H9 (cell line): Measurements from ENCODE around the gene JAK1. TPM values are rescaled to one million over a fixed set of nuclear protein-coding genes. Genes with fewer than 3 reads are reported as not detected.

Experiments
- DNase-seq: peaks from one replicate; pipeline ENCODE4 v3.0.0-alpha.2; 2017
- H2AFZ ChIP-seq: one replicate; pipeline ENCODE4 v1.6.1; 2013; ENCODE audit warnings: mild to moderate bottlenecking, low read length, control low read depth, moderate library complexity
- H2AK5ac ChIP-seq: 2 replicates; pipeline ENCODE4 v1.6.1; 2013; ENCODE audit warnings: low read length, control low read depth, mixed read lengths; ENCODE audit not compliant: insufficient read length
- H2BK120ac ChIP-seq: one replicate; pipeline ENCODE4 v1.6.1; 2013; ENCODE audit warnings: low read depth, mild to moderate bottlenecking, low read length, control low read depth, inconsistent platforms; ENCODE audit not compliant: poor library complexity, severe bottlenecking
- H2BK12ac ChIP-seq: 2 replicates; pipeline ENCODE4 v1.6.1; 2013; ENCODE audit warnings: low read length, control low read depth, mixed read lengths, low read depth; ENCODE audit not compliant: insufficient read length
- H2BK15ac ChIP-seq: 2 replicates; pipeline ENCODE4 v1.6.1; 2013; ENCODE audit warnings: low read depth, low read length, control low read depth
- H2BK20ac ChIP-seq: one replicate; pipeline ENCODE4 v1.6.1; 2013; ENCODE audit warnings: low read depth, mild to moderate bottlenecking, low read length, control low read depth, inconsistent platforms; ENCODE audit not compliant: poor library complexity, severe bottlenecking
- H2BK5ac ChIP-seq: 2 replicates; pipeline ENCODE4 v1.6.1; 2013; ENCODE audit warnings: low read length, control low read depth, mixed read lengths; ENCODE audit not compliant: insufficient read length
- H3K14ac ChIP-seq: 2 replicates; pipeline ENCODE4 v1.6.1; 2013; ENCODE audit warnings: low read length, control low read depth; ENCODE audit not compliant: insufficient read depth
- H3K18ac ChIP-seq: 2 replicates; pipeline ENCODE4 v1.6.1; 2013; ENCODE audit warnings: low read depth, mild to moderate bottlenecking, mixed read lengths, low read length, control low read depth; ENCODE audit not compliant: insufficient read length
- H3K23ac ChIP-seq: 2 replicates; pipeline ENCODE4 v1.6.1; 2013; ENCODE audit warnings: low read length, control low read depth, mixed read lengths, low read depth; ENCODE audit not compliant: insufficient read length
- H3K23me2 ChIP-seq: 2 replicates; pipeline ENCODE4 v1.6.1; 2013; ENCODE audit warnings: low read depth, mild to moderate bottlenecking, mixed read lengths, low read length, control low read depth; ENCODE audit not compliant: insufficient read length, poor library complexity, severe bottlenecking
- H3K27ac ChIP-seq: 2 replicates; pipeline ENCODE4 v1.5.1; 2013; ENCODE audit warnings: low read length, control low read depth, mixed read lengths, low read depth; ENCODE audit not compliant: insufficient read length
- H3K27me3 ChIP-seq: 2 replicates; pipeline ENCODE4 v1.6.1; 2013; ENCODE audit warnings: low read length, control low read depth, inconsistent platforms; ENCODE audit not compliant: insufficient read depth
- H3K4ac ChIP-seq: 2 replicates; pipeline ENCODE4 v1.6.1; 2013; ENCODE audit warnings: low read depth, mild to moderate bottlenecking, control low read depth, inconsistent platforms, low read length, moderate library complexity
- H3K4me1 ChIP-seq: 2 replicates; pipeline ENCODE4 v1.6.1; 2013; ENCODE audit warnings: low read length, control low read depth, inconsistent platforms; ENCODE audit not compliant: insufficient read depth
- H3K4me2 ChIP-seq: 2 replicates; pipeline ENCODE4 v1.6.1; 2013; ENCODE audit warnings: low read length, control low read depth, mixed read lengths; ENCODE audit not compliant: insufficient read length, insufficient read depth
- H3K56ac ChIP-seq: 2 replicates; pipeline ENCODE4 v1.6.1; 2013; ENCODE audit warnings: low read depth, mild to moderate bottlenecking, mixed read lengths, low read length, control low read depth; ENCODE audit not compliant: insufficient read length
- H3K79me1 ChIP-seq: 2 replicates; pipeline ENCODE4 v1.6.1; 2013; ENCODE audit warnings: low read depth, mild to moderate bottlenecking, moderate library complexity, low read length, control low read depth, inconsistent platforms; ENCODE audit not compliant: insufficient read depth, poor library complexity, severe bottlenecking
- H3K79me2 ChIP-seq: 2 replicates; pipeline ENCODE4 v1.6.1; 2013; ENCODE audit warnings: low read length, control low read depth, inconsistent platforms; ENCODE audit not compliant: insufficient read depth
- H3K9ac ChIP-seq: 2 replicates; pipeline ENCODE4 v1.6.1; 2013; ENCODE audit warnings: low read length, control low read depth, mixed read lengths; ENCODE audit not compliant: insufficient read length; ENCODE audit errors: extremely low read depth
- H3K9me3 ChIP-seq: one replicate; pipeline ENCODE4 v1.6.1; 2013; ENCODE audit warnings: low read depth, low read length, inconsistent platforms; ENCODE audit not compliant: control insufficient read depth
- H3T11ph ChIP-seq: one replicate; pipeline ENCODE4 v1.6.1; 2013; ENCODE audit warnings: mild to moderate bottlenecking, low read length, control low read depth, inconsistent platforms
- H4K20me1 ChIP-seq: one replicate; pipeline ENCODE4 v1.6.1; 2013; ENCODE audit not compliant: control insufficient read depth, insufficient read length, insufficient read depth
- H4K5ac ChIP-seq: 2 replicates; pipeline ENCODE4 v1.6.1; 2013; ENCODE audit warnings: low read depth, mild to moderate bottlenecking, mixed read lengths, low read length, control low read depth; ENCODE audit not compliant: insufficient read length
- H4K8ac ChIP-seq: replicated peaks from 2 replicates; pipeline ENCODE4 v1.6.1; 2013; ENCODE audit warnings: low read length, control low read depth, mixed read lengths, low read depth; ENCODE audit not compliant: insufficient read length
- H4K91ac ChIP-seq: 2 replicates; pipeline ENCODE4 v1.6.1; 2013; ENCODE audit warnings: low read depth, mild to moderate bottlenecking, moderate library complexity, mixed read lengths, low read length, control low read depth; ENCODE audit not compliant: insufficient read length
- H3K27ac Mint-ChIP-seq, 3 experiments: 2 replicates in 2 of 3; 3 replicates in 1 of 3; pipeline ENCODE4 v1.8.0; 2020 to 2021; ENCODE audit warnings: mixed read lengths in 3 of 3, mild to moderate bottlenecking in 1 of 3, moderate library complexity in 1 of 3
- H3K27me3 Mint-ChIP-seq: 2 replicates; pipeline ENCODE4 v1.8.0; 2021; ENCODE audit warnings: low read depth, mild to moderate bottlenecking, moderate library complexity, mixed read lengths
- H3K36me3 Mint-ChIP-seq, 3 experiments: 2 replicates in 2 of 3; 3 replicates in 1 of 3; pipeline ENCODE4 v1.8.0; 2020 to 2021; ENCODE audit warnings: low read depth in 3 of 3, mixed read lengths in 3 of 3; ENCODE audit not compliant: insufficient read depth in 1 of 3
- H3K4me1 Mint-ChIP-seq, 2 experiments: 2 replicates each; pipeline ENCODE4 v1.8.0; 2020; ENCODE audit warnings: mixed read lengths in 2 of 2
- H3K4me3 Mint-ChIP-seq, 2 experiments: 2 replicates in 1 of 2; 3 replicates in 1 of 2; pipeline ENCODE4 v1.8.0; 2020 to 2021; ENCODE audit warnings: mild to moderate bottlenecking in 2 of 2, mixed read lengths in 2 of 2, moderate library complexity in 1 of 2
- H3K9me3 Mint-ChIP-seq, 2 experiments: 2 replicates in 1 of 2; 3 replicates in 1 of 2; pipeline ENCODE4 v1.8.0; 2020; ENCODE audit warnings: mild to moderate bottlenecking in 2 of 2, mixed read lengths in 2 of 2, moderate library complexity in 1 of 2
- CTCF ChIP-seq: fragments of 200-600 bp; sonication (generic); conservative IDR thresholded peaks from 3 replicates; pipeline ENCODE4 v1.8.0; 2021; ENCODE audit warnings: antibody characterized with exemption, mild to moderate bottlenecking
- WGBS: extraction: QIAGEN DNeasy Blood & Tissue Kit; methylation state at CpG from one replicate; pipeline ENCODE4 v1.1.7; 2013; ENCODE audit warnings: missing lambda C conversion rate, low lambda C conversion rate, mixed read lengths; ENCODE audit not compliant: insufficient read length; ENCODE audit errors: extremely low coverage; 5-methylcytosine and 5-hydroxymethylcytosine counted together
- total RNA-seq: library from RNA; stranded (reverse); gene quantifications from 2 replicates; pipeline ENCODE4 v1.2.1, GENCODE V29; 2021

JAK1 gene
- total RNA-seq, 1 experiment from 2014 or later = 12.8 TPM

DNA sequence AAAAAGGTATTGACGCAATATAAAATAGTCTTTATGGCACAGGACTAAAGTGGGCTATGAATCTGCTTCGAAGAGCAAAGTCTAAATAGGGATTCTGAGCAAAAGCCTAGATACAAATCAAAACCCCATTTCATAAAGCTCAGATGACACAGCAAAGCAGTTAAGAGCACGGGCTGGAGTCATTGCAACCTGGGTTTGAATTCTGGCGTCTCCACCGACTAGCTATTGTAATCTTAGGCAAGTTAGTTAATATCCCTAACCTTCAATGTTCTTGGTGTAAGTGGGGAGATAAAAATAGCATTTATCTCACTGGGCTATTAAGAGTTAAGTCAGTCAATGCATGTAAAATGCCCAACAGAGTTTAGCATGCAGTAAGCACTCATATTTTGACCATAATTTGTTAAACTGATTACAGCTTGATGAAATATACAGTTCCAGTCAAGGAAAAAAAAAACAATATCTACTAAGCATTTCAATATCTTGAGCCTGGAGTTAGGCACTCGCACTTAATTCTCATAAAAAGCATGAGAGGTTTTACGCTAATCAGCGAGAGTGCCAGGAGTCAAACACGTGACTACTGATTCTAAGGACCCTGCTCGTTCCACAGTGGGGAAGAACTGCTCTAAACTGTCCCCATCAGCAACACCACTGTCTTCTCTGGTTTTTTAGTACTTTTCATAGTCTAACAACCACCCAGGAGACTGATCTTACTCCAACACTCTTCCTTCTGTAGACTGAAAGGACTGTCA lies 75.5 kb downstream of the JAK1 start:
- H2BK120ac ChIP-seq = no peak overlapping the region
- peak overlapping the region; percentile 17 for H3K18ac ChIP-seq
- Mint-ChIP-seq H3K4me1 (peaks cover 43 to 53% of the 10 kb centered on the region in 2 experiments), H3K27ac (peak overlapping the region; percentile 23 to 71 (median 25); a peak in 5 of 7 replicates), H3K27me3 (no peaks in the 10 kb centered on the region), H3K9me3 (no peaks in the 10 kb centered on the region), H3K4me3 (no peak overlapping the region), H3K36me3 (no peaks in the 10 kb centered on the region)
- no peak overlapping the region for H4K91ac ChIP-seq
- no peak overlapping the region for H2AFZ ChIP-seq
- no peak for DNase-seq
- H3K23me2 ChIP-seq = no peaks in the 10 kb centered on the region
- H3K23ac ChIP-seq = no peak overlapping the region
- H2BK5ac ChIP-seq = no peak overlapping the region
- no peak overlapping the region for H3K27ac ChIP-seq
- no peak overlapping the region for H3T11ph ChIP-seq
- no peak overlapping the region for H2BK12ac ChIP-seq
- no peaks in the 10 kb centered on the region for H3K9me3 ChIP-seq
- H4K8ac ChIP-seq = no peak overlapping the region
- no CpG with 5 or more reads among the region's 10 CpGs for WGBS
- H3K4me1 ChIP-seq = peaks cover 7% of the 10 kb centered on the region; the same call in 1 of the 2 replicates
- no peaks in the 10 kb centered on the region for H3K27me3 ChIP-seq
- no peak overlapping the region for H3K9ac ChIP-seq
- no peak overlapping the region for H3K14ac ChIP-seq
- no peak overlapping the region for H3K4ac ChIP-seq
- no peak overlapping the region for H3K4me2 ChIP-seq
- H2AK5ac ChIP-seq = no peak overlapping the region
- TF ChIP-seq CTCF = no peak
- H4K20me1 ChIP-seq = no peaks in the 10 kb centered on the region
- no peak overlapping the region for H2BK20ac ChIP-seq
- H4K5ac ChIP-seq = no peak overlapping the region
- H3K79me2 ChIP-seq = no peaks in the 10 kb centered on the region; the same call in 1 of the 2 replicates
- peak overlapping the region; percentile 74 for H3K56ac ChIP-seq
- no peak overlapping the region for H2BK15ac ChIP-seq
- no peaks in the 10 kb centered on the region for H3K79me1 ChIP-seq
